Measurements from ENCODE around the gene APELA. TPM values are rescaled to one million over a fixed set of nuclear protein-coding genes. Genes with fewer than 3 reads are reported as not detected.

Gene APELA
- total RNA-seq = not detected in 2 replicates

GRCh38 chr4:164876700-164877324 lies at the start of gene APELA:
Gene APELA, plus strand, starts transcription at chr4:164877178. Its CDS starts 154 bp downstream, at chr4:164877332.

Other genes with a start within 250 kb of the APELA start
- not detected in 2 replicates for gene SMIM31, start 123.0 kb upstream of the APELA start, total RNA-seq
- gene TRIM61, start 100.5 kb downstream of the APELA start, total RNA-seq = 0.19 TPM in 1 of 2 replicates, not detected in the other
- not detected in 2 replicates for gene TRIM60, start 154.8 kb downstream of the APELA start, total RNA-seq
- not detected in 2 replicates for gene TRIM75, start 176.7 kb downstream of the APELA start, total RNA-seq
- 3.8 and 5.6 TPM in 2 replicates for gene TMEM192, start 235.7 kb downstream of the APELA start, total RNA-seq